HG02981 (cell line): ENCODE results near the gene ZBTB45.

Source experiments
- ATAC-seq: cut with Tn5 transposase; IDR thresholded peaks from one replicate; pipeline ENCODE4 v1.9.1; 2021; ENCODE audit warnings: mild to moderate bottlenecking, moderate library complexity; ENCODE audit not compliant: unreplicated experiment

The ZBTB45 gene

DNA sequence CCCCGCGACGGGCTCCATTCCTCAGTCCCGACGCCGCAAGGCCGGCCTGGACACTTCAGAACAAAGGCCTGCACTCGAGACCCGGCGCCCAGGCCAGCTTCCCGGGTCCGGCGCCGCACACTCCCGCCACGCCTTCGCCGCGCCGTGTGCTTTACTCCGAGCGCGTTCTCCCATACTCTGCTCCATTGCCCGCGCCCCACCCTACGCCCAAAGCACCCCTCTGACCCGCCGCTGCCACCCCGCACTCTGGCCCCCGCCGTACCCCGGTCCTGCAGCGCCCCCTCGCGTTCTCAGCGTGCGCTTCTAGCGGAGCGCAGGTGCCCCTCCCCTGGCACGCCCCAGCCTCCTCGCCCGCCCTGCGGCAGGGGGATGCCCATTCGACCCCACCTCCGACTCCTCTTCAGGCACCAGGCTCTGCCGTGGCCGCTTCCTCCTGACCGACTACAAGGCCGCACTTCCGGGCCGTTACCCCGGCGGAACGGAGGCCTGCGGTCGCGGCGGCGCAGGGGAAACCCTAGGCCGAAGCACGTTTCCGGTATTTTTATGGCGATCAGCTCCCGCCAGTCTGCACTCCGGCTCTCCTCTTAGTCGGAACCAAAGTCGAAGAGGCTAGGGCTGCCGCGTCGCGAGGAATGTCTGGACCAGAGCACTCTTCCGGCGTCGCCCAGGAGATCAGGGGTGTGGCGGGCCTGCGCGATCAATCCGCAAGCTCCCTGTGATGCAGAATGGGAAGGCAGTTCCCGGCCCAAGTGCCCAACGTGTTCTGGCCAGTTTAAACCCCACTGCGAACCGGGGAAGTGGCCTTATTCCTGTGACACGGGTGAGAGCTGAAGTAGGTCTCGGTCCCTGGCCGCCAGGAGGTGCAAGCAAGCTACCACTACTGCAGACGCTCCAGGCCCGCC lies at the start of gene ZBTB45:
ZBTB45 (minus strand) TSS at position 456 of the 902 bp plus-strand sequence. CDS start 2,137 bp downstream, outside the sequence.
- peak; percentile 70 for ATAC-seq

DNA sequence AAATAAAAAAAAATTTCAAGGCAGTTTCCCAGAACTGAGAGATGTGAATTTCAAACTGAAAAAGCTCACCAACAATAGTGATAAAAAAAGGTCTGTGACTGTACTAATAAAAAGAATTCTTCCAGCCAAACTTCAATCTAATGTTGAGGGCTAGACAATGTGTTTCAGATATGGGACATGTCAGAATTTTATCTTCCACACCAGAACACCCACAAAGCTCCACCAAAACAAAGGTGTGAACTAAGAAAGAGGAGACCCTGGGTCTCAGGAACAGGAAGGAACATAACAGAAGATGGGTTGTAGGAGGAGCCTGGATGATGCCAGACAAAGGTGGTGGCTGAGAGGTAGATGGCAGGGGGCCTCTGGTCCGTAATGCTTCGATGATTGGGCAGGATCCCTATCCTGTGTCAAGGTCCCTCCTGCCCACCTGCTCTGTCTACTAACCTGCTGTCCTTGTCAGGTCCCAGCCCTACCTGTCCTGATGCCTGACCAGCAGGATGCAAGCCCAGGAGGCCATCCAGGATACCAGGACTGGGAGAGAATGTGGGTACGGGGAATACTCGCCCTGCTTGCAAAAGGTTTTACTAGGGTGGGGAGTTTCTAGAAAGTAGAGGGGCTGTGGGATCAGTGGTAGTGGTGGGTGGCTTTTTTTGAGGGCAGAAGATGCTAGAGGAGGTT lies 49.0 kb upstream of the ZBTB45 start:
- no peak for ATAC-seq

DNA sequence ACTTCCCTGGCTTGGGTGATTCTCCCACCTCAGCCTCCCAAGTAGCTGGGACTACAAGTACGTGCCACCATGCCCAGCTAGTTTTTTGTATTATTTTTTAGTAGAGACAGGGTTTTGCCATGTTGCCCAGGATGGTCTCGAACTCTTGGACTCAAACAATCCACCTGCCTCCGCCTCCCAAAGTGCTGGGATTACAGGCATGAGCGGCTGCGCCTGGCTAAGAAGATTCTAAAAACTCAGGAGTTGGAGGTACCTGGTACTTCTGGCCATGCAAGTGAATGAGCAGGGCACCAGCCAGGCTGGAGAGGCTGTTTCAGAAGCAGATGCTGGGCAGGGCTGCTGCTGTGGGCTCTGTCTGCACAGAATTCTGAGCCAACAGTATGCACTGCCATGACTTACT lies 47.4 kb upstream of the ZBTB45 start:
- no peak for ATAC-seq

- no peak for ATAC-seq
Measured at GRCh38 chr19:58563823-58564222, 44.2 kb upstream of the ZBTB45 start.

DNA sequence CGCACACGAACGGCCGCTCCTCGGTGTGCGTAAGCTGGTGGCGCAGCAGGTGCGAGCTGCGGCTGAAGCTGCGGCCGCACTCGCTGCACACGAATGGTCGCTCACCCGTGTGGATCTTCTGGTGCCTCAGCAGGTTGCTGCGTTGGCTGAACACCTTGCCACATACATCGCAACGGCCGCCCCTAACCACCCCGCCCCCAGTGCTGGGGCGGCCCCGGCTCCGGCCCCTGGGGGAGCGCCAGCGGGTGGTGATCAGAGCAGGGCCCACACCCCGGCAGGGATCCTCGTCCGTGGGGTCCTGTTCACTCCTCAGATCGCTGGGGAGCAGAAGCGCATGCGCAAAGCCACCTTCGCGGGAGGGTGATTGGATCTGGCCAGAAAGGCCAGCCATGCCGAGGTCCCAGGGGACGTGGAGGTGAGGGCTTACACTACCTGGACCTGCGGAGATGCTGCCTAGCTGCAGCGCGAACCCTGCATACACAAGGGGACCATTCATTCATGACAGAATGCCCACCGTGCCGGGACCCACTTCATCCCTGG lies 43.5 kb upstream of the ZBTB45 start:
- no peak for ATAC-seq

- no peak for ATAC-seq
Measured at GRCh38 chr19:58562122-58563033, 42.8 kb upstream of the ZBTB45 start.

DNA sequence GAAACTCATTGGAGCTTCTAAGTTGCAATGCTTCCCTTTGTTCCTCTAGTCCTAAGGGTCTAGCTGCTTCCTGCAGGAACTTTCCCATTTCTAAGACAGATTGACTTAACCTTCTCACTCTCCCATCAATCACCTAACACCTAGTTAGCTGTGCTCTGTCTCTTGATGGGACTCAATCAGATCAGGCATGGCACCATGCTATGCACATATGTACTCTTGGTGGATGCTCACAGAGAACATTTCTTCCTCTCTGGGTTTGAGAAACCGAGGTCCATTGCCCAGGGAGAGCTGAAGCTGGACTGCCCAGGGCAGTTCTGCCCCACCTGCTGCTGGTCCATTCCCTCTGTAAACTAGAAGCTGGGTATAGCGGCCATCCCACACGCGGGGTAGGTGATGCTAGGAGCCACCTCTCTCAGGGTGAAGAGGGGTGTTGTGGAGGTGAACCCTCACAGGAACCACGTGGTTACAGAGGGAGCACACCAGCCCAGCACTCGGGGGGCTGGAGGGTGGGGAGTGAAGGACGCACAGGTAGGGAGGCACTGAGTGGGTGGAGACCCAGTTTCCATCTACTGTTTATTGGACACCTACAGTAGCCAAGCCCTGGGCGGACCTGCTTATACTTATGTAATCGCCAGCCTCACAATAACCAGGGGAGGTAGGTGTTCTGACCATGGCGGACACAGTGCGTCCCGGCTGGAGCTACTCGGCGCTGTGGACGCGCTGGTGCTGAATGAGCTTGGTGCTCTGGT lies 41.9 kb upstream of the ZBTB45 start:
- no peak for ATAC-seq

DNA sequence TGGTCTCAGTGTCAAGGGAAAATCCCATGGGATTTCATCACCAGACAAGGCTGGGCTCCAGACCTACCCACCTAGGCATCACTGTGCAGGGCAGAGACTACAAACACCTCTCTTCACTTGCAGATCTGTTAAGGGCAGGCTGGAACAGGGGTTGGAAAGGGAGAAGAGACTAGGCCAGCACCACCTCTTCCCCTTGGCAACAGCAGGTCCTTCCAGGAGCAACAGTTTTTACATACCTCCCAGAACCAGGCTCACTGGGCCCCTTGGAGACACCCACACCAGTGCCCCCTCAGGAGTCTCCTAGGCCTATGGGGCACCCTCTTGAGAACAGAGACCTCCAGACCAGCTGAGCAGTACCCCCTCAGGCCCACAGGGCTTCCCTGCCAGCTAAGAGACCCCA lies 41.3 kb upstream of the ZBTB45 start:
- no peak for ATAC-seq

GRCh38 chr19:58560007-58560887 lies 40.6 kb upstream of the ZBTB45 start:
- ATAC-seq = no peak

DNA sequence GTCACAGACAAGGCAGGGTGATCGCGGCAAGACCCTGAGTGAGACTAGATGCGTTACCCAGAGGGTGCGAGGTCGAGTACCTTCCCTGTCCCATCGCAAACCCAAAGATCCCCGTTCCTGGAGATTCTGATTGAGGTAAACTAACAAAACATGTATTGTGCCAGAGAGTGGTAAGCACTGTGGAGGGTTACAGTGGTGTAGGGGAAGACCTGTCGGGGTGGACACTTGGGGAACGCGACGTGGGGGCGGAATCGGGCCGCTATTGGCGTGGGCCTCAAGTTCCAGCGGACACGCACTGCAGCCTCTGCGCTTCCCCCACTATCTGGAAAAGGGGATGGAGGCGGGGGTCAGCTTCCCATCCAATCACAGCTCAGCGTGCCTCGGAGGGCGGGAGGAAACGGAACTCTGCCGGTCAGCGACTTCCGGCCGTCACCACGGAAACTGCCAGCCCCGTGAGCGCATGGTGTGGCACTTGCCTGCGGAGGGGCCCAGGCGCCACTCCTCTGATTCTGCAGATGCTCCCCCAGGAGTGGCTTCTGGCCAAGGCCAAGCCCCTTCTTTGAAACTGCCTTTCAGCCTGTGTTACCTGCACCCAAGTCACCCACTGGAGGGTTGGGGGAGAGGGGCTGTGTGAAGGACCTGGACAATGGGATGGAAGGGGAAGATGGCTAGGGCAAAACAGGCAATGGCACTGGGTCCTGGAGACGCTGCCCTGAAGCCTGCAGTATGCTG lies 39.8 kb upstream of the ZBTB45 start:
- ATAC-seq = peak; percentile 21

GRCh38 chr19:58558623-58559274 lies 39.1 kb upstream of the ZBTB45 start:
- peak; percentile 52 for ATAC-seq

DNA sequence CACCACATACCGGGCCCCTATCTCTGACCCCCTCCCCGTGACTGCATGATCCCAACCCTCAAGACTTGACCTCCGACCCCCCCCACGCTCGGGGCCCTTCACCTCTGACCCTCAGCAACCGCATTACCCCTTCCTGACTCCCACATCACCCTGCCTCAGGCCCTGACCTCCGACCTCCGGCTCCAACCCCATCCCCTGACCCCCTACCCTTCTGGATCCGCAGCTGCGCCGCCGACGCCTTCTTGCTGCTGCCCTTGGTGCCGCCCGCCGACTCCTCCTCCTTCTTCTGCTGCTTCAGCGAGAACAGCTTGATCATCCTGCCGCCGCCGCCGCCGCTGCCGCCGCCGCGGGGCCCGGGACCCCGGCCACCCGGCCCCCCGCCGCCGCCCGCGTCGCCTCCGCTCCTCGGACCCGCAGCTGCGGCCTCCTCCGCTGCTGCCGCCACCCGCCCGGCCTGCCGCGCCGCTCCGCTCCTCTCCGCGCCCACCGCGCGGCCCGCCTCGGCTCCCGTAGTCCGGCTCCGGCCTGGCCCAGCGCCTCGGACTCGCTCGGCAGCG lies 38.5 kb upstream of the ZBTB45 start, which contains the start of gene UBE2M:
UBE2M (minus strand) TSS at position 546 of the 557 bp plus-strand sequence; CDS start at position 316, 230 bp downstream.
- no peak for ATAC-seq

- ATAC-seq = no peak
Measured at GRCh38 chr19:58557221-58558065, 37.8 kb upstream of the ZBTB45 start.

DNA sequence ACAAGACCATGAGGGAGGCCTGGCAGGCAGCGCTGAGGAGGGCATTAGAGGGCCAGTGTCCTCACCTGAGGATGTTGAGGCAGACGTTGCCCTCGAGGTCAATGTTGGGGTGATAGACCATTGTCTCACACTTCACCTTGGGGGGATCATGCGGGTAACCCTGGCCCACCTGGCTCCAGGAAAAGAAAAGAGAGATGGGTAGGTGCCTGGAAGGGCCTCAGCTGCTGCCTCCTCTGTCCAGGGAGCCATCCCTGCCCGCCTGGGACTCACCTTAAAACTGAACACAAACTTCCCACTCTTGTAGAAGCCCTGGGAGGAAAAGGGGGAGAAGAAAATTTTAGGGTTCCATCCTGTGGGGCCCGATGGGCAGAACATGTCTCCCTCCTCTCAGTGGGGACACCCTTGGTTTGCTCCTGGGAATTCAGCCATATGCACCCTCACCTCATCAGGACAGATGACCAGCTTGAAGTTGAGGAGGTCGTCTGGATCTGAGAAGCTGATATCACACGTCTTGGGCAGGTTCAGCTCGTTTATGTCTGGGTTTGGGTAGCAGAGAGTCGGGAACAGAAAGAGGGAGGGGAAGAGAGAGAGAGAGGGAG lies 37.1 kb upstream of the ZBTB45 start:
- ATAC-seq = no peak

DNA sequence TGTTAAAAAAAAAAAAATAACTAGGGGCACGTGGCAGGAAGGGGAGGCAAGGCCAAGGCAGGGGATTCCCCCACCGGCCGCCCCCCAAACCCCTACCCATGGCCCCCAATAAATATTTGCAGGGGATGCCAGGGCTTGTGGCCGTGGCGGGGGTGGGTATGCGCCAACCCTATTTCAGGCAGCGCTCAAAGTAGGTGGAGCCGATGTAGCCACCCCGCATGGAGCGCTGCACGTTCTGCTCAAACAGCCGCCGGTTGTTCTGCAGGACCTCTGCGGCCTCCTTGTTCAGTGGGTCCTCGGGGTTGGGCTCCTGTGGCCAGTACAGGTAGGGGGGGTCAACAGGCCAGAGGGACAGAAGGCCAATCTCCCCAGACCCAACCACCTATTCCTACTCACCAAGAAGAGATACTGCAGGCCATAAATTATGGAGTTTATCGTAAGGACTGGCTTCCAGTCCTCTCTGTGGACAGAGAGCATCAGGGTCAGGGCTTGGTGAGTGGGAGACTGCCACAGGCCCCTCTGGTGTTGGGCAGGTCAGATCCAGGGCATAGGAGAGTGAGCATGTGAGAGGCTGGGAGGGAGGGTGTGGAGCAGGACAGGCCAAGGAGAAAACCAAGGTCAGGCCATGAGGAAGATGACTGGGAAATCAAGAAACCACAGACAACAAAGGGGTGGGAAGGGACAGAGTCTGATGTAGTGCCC lies 36.5 kb upstream of the ZBTB45 start:
- no peak for ATAC-seq
